ENCODE data around the gene HES7.

Gene HES7

DNA sequence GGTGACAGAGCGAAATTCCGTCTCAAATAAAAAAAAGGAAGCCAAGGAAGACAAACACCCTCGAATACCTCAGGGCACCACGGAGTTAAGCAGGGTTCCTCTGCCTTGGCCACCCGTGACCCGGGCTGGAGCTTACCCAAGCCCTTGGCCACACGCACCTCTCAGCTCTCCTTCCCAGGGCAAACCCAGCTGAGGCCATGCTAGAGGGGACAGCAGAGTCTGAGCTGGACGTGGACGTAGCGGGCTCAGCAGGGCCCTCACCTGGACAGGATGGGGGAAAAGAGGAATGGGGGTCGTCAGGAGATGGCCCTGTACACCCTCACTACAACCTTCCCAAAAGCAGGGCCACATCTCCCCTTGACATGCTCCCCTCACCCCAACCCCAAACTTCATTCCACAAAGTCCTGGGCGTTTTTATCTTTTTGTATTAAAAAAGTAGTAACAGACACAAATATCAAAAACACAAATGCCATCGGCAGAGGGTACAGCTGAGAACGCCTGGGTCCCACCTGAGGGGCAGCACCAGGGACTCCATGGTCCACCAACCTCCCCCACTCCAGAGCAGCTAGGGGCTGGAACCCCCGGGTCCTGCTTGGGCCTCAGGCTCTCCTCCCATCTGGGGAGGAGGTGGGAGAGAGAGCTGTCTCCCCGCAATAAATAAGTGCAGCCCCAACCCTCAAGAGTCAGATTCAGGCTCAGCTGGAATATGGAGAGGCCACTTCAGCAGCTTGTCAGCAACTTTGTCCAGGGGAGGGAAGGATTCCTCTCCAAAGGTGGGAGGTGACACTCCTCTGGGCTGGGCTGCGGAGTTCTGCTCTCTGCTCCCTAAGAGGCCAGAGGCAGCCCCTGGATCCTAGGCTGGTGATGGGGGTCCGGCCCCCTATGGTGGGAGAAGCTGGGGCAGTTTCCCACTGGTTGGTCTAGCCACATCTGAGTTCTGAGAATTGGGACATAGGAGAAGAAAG lies 16.4 kb upstream of the HES7 start:
- H3K27ac ChIP-seq (ENCODE audit: low read length), result no peak overlapping the region

DNA sequence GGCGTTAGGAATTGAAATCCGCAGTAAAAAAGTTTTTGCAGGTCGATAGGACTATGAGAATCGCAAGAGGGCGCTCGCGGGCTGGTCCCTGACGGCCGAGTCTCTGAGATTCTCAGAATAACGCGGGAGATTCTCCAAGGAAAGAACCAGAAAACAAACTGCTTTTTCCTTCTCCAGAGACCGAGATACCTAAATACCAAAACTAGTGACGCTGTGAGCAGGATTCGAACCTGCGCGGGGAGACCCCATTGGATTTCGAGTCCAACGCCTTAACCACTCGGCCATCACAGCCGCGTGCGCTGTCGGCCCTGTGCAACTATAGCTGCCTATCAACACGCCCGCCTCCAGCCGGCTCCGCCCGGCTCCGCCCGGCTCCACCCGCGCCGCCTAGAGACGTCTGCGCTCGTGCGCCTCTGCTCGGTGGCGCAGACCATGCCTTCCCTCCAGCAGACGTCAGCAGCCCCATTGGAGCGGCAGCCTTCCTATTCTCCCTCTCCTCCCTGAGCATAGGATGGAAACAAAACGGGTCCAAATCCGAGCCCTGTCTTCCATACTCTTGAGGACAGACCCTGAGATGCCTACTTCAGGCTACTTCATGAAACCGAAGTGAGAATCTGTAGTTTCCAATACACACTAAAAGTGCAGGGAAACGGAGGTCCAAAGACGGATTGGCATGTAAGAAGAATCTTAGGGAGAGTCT lies 14.9 kb upstream of the HES7 start:
- peak; percentile 96 for DNase-seq
- Histone ChIP-seq H3K27ac (ENCODE audit: low read length) (peak overlapping the region; percentile 86), H3K9ac (ENCODE audit: low read length) (peak overlapping the region; percentile 73), H3K36me3 (replicated peaks; ENCODE audit: insufficient read depth, low read length) (no peaks in the 10 kb centered on the region), H3K27me3 (replicated peaks; ENCODE audit: insufficient read depth, low read length) (peaks cover 18% of the 10 kb centered on the region), H2AFZ (ENCODE audit: low read length) (peak overlapping the region; percentile 35), H3F3A (ENCODE audit: insufficient read depth, low read length) (peaks cover 24% of the 10 kb centered on the region), H3K4me1 (ENCODE audit: low read length) (peaks cover 7% of the 10 kb centered on the region), H4K20me1 (ENCODE audit: insufficient read depth, low read length) (no peaks in the 10 kb centered on the region), H3K4me3 (ENCODE audit: low read length) (peak overlapping the region; percentile 59), H3K9me2 (replicated peaks; ENCODE audit: insufficient read depth, low read length) (no peaks in the 10 kb centered on the region), H3K79me2 (ENCODE audit: low read length) (no peaks in the 10 kb centered on the region), H3K4me2 (ENCODE audit: low read depth, low read length) (peak overlapping the region; percentile 94), H3K9me3 (replicated peaks; ENCODE audit: insufficient read depth, low read length) (no peaks in the 10 kb centered on the region)
- TF ChIP-seq EZH2 (optimal IDR thresholded peaks at IDR 0.05; ENCODE audit: low read depth, low read length), result no peak
- TF ChIP-seq, protein P1, sequence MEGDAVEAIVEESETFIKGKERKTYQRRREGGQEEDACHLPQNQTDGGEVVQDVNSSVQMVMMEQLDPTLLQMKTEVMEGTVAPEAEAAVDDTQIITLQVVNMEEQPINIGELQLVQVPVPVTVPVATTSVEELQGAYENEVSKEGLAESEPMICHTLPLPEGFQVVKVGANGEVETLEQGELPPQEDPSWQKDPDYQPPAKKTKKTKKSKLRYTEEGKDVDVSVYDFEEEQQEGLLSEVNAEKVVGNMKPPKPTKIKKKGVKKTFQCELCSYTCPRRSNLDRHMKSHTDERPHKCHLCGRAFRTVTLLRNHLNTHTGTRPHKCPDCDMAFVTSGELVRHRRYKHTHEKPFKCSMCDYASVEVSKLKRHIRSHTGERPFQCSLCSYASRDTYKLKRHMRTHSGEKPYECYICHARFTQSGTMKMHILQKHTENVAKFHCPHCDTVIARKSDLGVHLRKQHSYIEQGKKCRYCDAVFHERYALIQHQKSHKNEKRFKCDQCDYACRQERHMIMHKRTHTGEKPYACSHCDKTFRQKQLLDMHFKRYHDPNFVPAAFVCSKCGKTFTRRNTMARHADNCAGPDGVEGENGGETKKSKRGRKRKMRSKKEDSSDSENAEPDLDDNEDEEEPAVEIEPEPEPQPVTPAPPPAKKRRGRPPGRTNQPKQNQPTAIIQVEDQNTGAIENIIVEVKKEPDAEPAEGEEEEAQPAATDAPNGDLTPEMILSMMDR (IDR thresholded peaks at IDR 0.05; ENCODE audit: low read length), result peak; percentile 80

More for the DNA sequence above, 16.4 kb upstream of the HES7 start:
- Histone ChIP-seq H3K9ac (ENCODE audit: low read length) (no peak overlapping the region), H2AFZ (ENCODE audit: low read length) (no peak overlapping the region), H3K4me1 (ENCODE audit: low read length) (peaks cover 7% of the 10 kb centered on the region), H3K27me3 (replicated peaks; ENCODE audit: insufficient read depth, low read length) (peaks cover 12% of the 10 kb centered on the region; the same call in 1 of the 2 replicates), H3K9me3 (replicated peaks; ENCODE audit: insufficient read depth, low read length) (no peaks in the 10 kb centered on the region), H3K4me2 (ENCODE audit: low read depth, low read length) (no peak overlapping the region), H3K9me2 (replicated peaks; ENCODE audit: insufficient read depth, low read length) (no peaks in the 10 kb centered on the region), H3K79me2 (ENCODE audit: low read length) (no peaks in the 10 kb centered on the region), H4K20me1 (ENCODE audit: insufficient read depth, low read length) (no peaks in the 10 kb centered on the region), H3K36me3 (replicated peaks; ENCODE audit: insufficient read depth, low read length) (no peaks in the 10 kb centered on the region), H3F3A (ENCODE audit: insufficient read depth, low read length) (peaks cover 24% of the 10 kb centered on the region), H3K4me3 (ENCODE audit: low read length) (no peak overlapping the region)
- no peak for TF ChIP-seq EZH2phosphoT487 (IDR thresholded peaks at IDR 0.05; ENCODE audit: low read length)
- DNase-seq, result no peak

DNA sequence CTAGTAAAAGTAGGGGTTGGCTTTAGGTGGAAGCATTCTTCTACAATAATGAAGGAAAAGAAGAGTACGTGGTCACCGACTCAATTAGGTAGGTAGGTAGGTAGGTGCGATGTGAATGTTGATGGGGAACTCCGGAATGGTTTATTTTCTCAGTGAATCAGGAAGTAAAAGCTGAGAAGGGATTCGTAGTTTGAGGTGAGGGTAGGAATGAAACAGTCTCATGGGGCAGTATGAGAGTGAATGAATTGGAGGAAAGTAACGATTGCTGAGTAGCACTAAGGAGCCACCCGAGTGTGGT lies 14.4 kb upstream of the HES7 start:
- no peaks in the 10 kb centered on the region for H3K9me2 ChIP-seq (replicated peaks; ENCODE audit: insufficient read depth, low read length)
- no peaks in the 10 kb centered on the region for H3K79me2 ChIP-seq (ENCODE audit: low read length)
- H3K27me3 ChIP-seq (replicated peaks; ENCODE audit: insufficient read depth, low read length), result peaks cover 18% of the 10 kb centered on the region
- H3K4me2 ChIP-seq (ENCODE audit: low read depth, low read length), result peak overlapping the region; percentile 94
- H3K4me1 ChIP-seq (ENCODE audit: low read length), result peaks cover 7% of the 10 kb centered on the region
- peak overlapping the region; percentile 44; the same call in 1 of the 2 replicates for H3K9ac ChIP-seq (ENCODE audit: low read length)
- H3F3A ChIP-seq (ENCODE audit: insufficient read depth, low read length), result peaks cover 24% of the 10 kb centered on the region
- H4K20me1 ChIP-seq (ENCODE audit: insufficient read depth, low read length), result no peaks in the 10 kb centered on the region
- no peak for DNase-seq
- TF ChIP-seq EZH2 (optimal IDR thresholded peaks at IDR 0.05; ENCODE audit: low read depth, low read length) (no peak), EZH2phosphoT487 (IDR thresholded peaks at IDR 0.05; ENCODE audit: low read length) (no peak)
- TF ChIP-seq, protein P1 (IDR thresholded peaks at IDR 0.05; ENCODE audit: low read length), result no peak
- H3K4me3 ChIP-seq (ENCODE audit: low read length), result peak overlapping the region; percentile 59
- no peaks in the 10 kb centered on the region for H3K9me3 ChIP-seq (replicated peaks; ENCODE audit: insufficient read depth, low read length)
- peak overlapping the region; percentile 16 for H2AFZ ChIP-seq (ENCODE audit: low read length)
- no peaks in the 10 kb centered on the region for H3K36me3 ChIP-seq (replicated peaks; ENCODE audit: insufficient read depth, low read length)
- peak overlapping the region; percentile 86; the same call in 1 of the 2 replicates for H3K27ac ChIP-seq (ENCODE audit: low read length)

Measured in MM.1S (cell line).